Coronary artery (tissue), 2 donors: ENCODE measurements around the gene USP32.

Source experiments
- DNase-seq: peaks from one replicate; pipeline ENCODE4 v3.0.0-alpha.2; 2017; ENCODE audit warnings: low spot score
- H3K27ac ChIP-seq, 2 donors: fragments of 200-600 bp; sonication (generic); one replicate each; pipeline ENCODE4 v1.5.1; 2016 to 2019
- H3K4me3 ChIP-seq: fragments of 200-600 bp; sonication (generic); 2 replicates; pipeline ENCODE4 v1.5.1; 2016; ENCODE audit warnings: mild to moderate bottlenecking, moderate library complexity
- TF ChIP-seq, protein P1 (sequence below): fragments of 200-600 bp; sonication (generic); IDR thresholded peaks from one replicate; pipeline ENCODE4 v1.5.1; 2019; ENCODE audit warnings: antibody characterized with exemption

The USP32 gene

DNA sequence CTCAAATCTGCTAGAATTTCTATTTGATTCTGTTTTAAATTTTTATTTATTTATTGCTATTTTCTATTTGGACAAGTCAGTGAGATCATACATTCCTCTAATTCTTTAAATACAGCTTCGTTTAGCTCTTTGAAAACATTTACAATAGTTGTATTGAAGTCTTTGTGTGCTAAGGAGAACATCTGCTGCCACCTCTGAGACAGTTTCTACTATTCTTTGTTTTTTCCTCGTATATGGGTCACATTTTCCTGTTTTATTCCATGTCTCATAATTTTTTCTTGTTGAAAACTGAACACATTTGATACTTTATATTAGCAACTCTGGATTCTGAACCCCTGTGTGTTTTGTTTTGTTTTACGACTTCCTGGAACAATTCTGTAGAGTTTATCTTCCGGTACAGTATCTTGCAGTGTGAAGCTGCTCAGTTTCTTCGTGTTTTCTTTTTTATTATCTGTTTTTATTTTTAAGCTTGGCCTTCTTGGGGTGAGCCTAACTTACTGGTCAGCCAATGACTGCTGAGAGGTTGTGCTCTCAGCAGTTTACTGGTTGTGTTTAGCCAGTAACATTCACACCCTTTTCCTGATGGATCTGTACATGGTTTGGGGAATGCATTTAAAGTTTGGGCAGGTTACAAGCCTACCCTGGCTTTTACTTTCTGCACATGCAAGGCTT, 143.2 kb downstream of the USP32 start:
- TF ChIP-seq, protein P1, sequence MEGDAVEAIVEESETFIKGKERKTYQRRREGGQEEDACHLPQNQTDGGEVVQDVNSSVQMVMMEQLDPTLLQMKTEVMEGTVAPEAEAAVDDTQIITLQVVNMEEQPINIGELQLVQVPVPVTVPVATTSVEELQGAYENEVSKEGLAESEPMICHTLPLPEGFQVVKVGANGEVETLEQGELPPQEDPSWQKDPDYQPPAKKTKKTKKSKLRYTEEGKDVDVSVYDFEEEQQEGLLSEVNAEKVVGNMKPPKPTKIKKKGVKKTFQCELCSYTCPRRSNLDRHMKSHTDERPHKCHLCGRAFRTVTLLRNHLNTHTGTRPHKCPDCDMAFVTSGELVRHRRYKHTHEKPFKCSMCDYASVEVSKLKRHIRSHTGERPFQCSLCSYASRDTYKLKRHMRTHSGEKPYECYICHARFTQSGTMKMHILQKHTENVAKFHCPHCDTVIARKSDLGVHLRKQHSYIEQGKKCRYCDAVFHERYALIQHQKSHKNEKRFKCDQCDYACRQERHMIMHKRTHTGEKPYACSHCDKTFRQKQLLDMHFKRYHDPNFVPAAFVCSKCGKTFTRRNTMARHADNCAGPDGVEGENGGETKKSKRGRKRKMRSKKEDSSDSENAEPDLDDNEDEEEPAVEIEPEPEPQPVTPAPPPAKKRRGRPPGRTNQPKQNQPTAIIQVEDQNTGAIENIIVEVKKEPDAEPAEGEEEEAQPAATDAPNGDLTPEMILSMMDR: no peak
- DNase-seq: no peak
- Histone ChIP-seq H3K27ac (no peak overlapping the region), H3K4me3 (no peak overlapping the region)

DNA sequence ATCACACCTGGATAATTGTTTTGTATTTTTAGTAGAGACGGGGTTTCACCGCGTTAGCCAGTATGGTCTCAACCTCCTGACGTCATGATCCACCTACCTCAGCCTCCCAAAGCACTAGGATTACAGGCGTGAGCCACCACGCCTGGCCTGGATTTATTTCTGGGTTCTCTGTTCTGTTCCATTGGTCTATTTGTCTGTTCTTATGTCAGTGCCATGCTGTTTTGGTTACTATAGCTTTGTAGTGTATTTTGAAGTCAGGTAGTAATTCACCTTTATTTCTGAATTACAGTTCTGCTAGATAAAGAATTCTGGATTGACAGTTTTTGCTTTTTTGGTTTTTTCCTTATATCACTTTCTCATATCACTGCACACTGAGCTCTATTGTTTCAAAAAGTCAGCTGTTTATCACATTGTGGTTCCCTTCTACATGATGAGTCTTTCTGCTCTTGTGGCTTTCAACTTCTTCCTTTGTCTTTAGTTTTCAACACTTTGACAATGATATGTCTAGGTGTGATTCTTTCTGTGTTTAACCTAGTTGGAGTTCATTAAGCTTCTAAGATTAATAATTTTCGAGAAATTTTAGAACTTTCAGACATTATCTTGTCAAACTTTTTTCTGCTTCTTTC, 144.0 kb downstream of the USP32 start:
- no peak overlapping the region for H3K27ac ChIP-seq
- TF ChIP-seq, protein P1: no peak
- H3K4me3 ChIP-seq: no peak overlapping the region
- DNase-seq: no peak

DNA sequence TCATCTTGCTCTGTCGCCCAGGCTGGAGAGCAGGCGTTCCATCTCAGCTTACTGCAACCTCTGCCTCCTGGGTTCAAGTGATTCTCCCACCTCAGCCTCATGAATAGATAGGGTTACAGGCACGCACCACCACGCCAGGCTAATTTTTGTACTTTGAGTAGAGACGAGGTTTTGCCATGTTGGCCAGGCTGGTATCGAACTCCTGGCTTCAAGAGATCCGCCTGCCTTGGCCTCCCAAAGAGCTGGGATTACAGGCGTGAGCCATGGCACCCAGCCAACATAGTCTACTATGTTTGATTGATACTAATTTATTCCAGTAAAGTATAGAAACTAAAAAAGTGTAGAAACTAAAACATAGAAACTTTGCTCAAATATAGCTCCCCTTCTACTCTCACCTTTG, 147.3 kb downstream of the USP32 start:
- no peak for DNase-seq
- Histone ChIP-seq H3K27ac (no peak overlapping the region), H3K4me3 (no peak overlapping the region)
- TF ChIP-seq, protein P1: no peak

DNA sequence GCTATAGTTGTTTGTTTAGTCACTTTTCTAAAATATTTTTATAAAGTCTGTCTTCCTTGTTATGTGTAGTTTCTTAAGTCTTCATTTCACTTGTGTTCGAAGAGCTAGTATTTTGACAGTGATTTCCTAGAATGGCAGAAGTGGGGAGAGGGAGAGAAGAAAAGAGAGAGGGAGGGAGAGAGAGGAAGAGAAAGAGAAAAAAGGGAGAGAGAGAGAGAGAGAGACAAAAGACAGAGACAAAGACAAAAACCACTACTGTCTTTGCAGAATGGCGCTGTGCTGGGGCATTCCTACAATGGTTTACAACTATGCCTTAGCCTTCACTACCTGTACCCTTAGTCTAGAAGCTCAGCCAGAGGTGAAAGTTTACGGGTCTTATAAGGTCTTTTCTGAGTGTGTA, 151.6 kb downstream of the USP32 start:
- DNase-seq: no peak
- no peak overlapping the region for H3K4me3 ChIP-seq
- TF ChIP-seq, protein P1: no peak
- H3K27ac ChIP-seq: no peak overlapping the region

DNA sequence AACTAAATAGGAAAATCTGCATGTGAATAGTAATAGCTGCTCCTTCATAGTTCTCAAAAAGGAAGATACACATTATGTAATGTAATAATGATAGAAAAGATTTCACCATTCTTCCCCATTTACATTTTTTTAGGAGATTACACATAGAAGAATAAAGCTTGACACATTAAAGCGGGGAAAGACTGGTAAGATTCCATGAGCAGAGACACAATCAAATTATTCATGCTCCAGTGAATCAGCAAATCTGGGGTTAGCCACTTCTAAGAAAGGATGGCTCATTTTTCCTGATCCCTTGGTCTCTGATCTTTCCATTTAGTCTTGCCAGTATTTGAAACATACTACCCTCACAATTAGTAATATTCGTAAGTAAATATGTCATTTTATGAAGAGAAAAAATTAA, 160.2 kb downstream of the USP32 start:
- DNase-seq: no peak
- Histone ChIP-seq H3K4me3 (no peak overlapping the region), H3K27ac (no peak overlapping the region)
- TF ChIP-seq, protein P1: no peak

DNA sequence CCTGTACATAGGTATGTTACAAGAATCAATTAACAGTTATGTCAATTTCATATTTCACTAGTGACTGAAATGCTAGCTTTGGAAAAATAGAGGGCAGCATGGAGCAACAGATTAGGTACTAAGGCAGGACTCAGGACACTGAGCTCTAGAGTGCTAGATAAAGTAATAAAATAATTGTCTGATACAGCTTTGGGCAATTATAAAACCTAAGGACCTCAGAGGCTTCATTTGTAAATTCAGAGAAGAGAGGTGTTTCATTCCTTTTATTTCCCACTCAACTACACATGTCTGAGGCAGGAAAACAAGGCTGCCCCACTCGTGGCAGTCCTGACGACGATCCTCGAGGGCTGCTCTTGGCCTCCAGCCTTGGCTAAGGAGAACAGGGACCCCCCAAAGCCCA, 160.7 kb downstream of the USP32 start:
- TF ChIP-seq, protein P1: no peak
- no peak for DNase-seq
- Histone ChIP-seq H3K27ac (no peak overlapping the region), H3K4me3 (no peak overlapping the region)

DNA sequence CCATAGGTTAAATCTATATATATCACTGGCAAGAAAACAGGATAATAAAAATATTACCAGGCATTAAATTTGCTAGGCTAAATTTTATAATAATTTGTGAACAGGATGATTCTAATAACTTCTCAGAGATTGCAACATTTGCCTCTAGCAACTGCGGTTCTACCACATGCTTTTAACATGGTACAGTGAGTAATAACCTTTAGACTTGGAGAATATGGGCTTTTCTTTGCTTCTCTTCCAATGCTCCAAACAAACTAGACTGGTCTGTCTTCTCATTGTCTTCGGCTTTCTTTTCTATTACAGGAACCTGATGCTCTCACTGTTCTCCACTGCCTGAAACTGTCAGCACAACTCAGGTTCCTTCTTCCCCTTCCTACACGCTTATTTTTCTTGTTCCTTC, 161.6 kb downstream of the USP32 start:
- TF ChIP-seq, protein P1: no peak
- no peak for DNase-seq
- Histone ChIP-seq H3K4me3 (no peak overlapping the region), H3K27ac (no peak overlapping the region)
